SK-MEL-5 (cell line): ENCODE results near the gene SAMD4A. TPM values are rescaled to one million over a fixed set of nuclear protein-coding genes. Genes with fewer than 3 reads are reported as not detected.
"Not testable (repeated sequence)": the region's sequence is repeated elsewhere in the genome, so short reads cannot be mapped to it uniquely, and the experiment has no call there.

Experiments
- DNase-seq: peaks from one replicate; pipeline ENCODE4 v3.0.0-alpha.2; 2016; ENCODE audit warnings: low read depth, low spot score
- in situ Hi-C: cut with HindIII; loops from 2 replicates; pipeline ENCODE4 v1.10.0; 2016; ENCODE audit warnings: low sequenced_read_pairs, high pct_unique_total_duplicates, low pct_unique_long_range_greater_than_20kb
- total RNA-seq: library from RNA; depleted of rRNA; stranded (reverse); fragments of >200 nt; shearing (Covaris generic); gene quantifications from 2 replicates; pipeline ENCODE4 v1.2.3, GENCODE V29; 2014

SAMD4A gene
- total RNA-seq, 1 experiment from 2014 or later = 16.2 TPM

DNA sequence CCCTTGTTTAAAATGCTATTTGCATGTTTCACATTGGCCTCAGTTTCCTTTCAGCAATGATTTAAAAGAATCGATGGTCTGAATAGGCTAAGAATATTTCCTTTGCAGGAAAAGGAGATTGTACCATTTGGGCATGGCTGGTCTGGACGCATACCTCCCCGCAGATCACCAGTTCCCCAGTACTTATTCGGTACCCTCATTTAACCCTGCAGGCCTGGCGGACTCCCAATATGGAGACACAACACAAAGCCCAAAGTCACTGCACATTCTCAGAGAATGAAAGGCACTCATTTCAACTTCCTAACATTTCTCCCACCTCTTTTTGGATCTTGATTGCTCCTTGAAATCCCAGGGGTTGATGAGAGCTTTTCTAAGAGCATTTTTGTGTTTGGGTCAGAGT, 182.8 kb downstream of the SAMD4A start:
- DNase-seq = no peak
- in situ Hi-C loops = no loop called here

DNA sequence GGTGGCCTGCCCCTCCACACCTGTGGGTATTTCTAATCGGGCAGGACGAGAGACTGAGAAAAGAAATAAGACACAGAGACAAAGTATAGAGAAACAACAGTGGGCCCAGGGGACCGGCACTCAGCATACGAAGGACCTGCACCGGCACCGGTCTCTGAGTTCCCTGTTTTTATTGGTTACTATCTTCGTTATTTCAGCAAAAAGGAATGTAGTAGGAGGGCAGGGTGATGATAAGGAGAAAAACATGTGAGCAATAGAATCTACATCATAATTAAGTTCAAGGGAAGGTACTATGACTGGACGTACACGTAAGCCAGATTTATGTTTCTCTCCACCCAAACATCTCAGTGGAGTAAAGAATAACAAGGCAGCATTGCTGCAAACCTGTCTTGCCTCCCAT, 185.7 kb downstream of the SAMD4A start:
- DNase-seq, in situ Hi-C loops: not testable (repeated sequence)

DNA sequence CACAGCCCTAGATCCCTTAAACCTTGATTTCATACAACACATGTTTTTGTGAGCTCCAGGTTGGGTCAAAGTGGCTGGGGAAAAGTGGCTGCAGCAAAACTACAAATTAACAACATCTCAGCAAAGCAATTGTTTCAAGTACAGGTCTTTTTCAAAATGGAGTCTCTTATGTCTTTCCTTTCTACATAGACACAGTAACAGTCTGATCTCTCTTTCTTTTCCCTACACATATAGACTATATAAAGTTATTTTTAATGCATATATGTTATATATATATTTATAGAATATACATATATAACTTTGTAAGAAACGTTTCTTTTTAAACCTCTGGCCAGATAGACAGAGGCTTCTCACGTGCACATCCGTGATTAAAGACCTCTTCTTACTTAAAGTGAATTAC, 186.5 kb downstream of the SAMD4A start:
- DNase-seq, in situ Hi-C loops: not testable (repeated sequence)

DNA sequence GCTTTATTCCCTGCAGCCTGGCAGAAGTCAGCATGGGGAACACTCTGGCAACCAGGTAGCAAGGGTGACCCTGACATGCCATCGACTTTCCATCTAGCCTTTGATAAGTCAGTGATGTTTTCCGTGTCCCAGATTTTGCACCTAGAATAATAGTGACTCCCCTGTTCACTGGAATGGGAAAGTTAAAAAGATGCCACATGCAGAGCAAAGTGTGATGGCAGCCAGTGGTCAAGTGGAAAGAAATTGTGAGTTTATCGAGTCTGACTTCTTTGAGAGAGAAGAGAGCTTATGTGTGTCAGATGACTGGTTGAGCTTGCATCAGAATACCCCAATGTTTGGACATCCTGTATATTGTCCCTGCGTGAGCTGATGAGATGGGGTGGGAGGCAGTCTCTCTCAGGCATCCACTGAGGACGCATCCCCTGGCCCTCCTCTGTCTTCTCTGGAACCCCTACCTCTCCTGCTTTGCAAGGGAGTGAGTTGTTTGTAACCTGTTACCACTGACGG, 187.2 kb downstream of the SAMD4A start:
- no peak for DNase-seq
- in situ Hi-C loops = no loop called here

DNA sequence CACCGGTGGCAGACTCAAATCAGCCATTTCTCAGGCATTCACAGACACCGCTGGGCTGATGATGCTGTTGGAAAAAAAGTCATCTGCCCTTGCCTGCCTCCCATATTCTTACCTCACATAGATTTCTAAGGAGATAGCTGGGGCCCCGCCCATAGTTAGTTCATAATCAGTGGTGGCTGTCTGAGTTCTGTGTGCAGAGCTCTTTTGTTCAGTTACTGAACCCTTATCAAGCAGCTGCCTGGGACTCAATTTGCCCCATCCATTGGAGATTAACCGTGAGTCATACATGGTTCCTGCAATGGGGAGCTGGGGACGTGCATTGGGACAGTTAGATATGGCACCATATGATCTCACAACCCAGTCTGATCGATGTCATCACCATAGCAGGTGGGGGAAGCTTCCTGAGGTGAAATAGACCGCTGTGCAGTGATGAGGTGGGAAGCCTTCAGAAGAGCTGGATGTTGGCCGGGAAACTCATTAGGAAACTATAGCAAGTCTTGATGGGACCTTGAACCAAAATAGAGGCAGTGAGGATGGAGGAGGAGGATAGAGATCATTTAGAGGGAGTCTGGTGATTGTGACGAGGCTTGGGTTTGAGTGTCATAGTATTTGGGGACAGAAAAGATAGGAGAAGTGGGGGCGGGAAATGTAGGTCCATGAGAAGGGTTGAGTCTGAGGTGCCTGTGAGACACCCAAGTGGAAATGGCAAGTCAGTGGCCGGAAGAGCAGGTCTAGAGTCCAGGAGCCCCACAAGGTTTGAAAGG, 187.9 kb downstream of the SAMD4A start:
- in situ Hi-C loops = no loop called here
- DNase-seq = no peak

DNA sequence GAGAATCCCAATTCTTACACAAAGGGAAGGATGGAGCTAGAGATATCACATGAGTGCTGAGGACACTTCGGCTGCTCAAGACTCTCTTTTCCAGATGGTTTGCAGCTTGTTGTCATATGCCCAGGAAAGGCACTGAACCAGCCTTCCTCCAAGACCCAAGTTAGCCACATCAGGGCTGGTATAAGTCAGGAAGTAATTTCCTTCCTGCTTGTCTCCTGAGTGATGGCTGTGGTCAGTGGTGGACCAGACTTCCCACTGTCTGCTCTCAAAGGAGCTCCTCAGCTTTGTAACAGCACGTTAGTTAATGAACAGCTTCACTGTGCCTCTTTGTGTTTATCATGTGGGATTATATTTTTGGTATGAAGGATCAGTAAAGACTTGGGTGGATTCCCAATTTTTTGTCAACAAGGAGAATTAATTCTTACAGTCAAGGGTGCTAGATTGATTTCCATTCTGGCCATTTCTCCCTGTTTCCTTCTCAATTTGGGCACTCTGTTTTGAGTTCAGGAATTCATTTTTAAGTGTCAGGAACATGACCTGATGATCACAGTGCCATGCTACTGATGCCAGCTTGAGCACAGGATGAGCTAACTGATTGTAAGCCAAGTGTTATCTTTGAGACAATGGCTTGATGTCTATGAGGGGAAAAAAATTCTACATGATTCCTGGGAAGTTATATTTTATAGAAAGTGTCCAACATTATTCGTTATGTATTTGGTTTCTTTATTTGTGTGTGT, 189.9 kb downstream of the SAMD4A start:
- peak; percentile 61 for DNase-seq
- in situ Hi-C loops = no loop called here

DNA sequence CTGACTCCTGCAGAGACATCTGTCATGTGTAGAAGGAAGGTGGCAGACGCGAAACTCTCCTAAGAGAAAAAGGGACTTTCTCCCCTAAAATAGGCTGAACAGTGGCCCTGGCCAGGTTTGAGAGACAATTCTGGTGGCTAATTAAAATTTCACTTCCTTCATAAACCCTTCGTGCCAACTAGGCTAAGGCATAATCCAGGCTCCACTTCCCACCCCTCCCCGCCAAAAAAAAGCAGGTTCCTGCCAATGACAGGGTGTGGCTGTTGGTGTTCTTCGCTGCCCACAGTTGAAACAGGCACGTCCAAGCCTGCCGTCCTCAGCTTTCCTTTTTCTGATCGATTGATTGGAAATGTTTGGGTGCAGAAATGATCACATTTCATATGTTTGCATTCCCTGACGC, 191.1 kb downstream of the SAMD4A start:
- in situ Hi-C loops = no loop called here
- DNase-seq = no peak

DNA sequence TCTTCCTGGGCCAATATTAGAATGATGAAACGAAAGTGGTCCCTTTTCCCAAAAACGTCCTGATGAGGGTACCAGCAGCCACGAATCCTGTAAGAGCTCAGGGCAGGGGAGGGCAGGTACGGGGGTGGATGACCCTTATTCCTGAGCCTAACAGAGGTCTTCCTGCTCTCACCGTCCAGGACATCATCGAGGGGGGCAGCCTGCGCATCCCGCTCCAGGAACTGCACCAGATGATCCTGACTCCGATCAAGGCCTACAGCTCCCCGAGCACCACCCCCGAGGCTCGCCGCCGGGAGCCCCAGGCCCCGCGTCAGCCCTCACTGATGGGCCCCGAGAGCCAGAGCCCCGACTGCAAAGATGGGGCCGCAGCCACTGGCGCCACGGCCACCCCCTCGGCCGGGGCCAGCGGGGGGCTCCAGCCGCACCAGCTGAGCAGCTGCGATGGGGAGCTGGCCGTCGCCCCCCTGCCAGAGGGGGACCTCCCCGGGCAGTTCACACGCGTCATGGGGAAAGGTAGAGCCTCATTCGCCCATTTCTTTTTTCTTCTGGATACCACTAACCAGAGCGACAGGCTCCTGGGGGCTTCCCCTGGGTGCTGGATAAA, 193.2 kb downstream of the SAMD4A start:
- in situ Hi-C loops = no loop called here
- DNase-seq = no peak

DNA sequence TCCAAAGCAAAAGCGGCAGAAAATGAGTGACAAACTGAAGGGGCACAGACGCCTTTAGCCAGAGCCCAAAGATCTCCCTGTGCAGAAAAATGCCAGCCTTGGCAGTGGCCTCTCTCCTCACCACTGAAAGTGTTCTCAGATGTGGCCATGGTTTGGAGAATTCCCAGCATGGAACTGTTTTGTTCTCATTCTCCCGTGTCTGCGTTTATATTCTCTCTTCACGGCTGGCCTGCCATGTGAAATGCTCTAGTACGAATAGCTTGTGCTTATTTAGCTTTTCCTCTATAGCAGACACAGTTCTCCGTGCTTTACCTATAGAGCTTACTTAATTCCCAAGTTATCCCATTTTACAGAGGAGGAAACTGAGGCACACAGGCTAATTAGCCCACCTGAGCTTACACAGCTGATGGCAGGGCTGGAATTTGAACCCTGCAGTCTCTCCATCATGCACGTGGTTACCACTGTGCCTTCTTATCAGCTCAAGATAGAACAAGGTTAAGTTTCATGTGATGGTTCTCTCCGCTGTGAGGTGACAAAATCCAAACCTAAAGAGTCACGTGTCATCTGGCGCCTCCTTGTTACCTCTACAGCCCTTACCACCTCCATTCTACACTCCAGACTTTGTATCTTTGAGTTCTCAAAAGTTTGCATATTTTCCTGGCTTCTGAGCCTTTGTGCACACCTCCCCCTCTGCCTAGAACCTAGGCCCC, 194.1 kb downstream of the SAMD4A start:
- no peak for DNase-seq
- in situ Hi-C loops = no loop called here

DNA sequence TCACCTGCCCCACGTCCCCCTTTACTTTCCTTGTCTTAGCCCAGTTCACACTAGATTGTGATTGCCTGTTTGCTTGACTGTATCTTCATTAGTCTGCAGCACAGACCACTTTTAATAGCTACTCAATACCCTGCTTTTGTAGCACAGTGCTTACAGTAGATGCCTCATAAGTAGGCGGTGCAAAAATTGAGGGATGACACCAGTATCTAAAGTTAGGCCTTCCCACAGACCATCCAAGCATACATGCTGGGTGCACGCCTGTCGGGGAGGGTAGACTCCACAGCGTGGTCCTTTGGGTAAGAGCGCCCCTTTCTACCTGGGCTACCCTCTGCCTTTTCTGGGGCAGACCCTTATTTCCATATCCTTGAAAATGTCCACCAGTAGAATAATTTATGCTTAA, 194.9 kb downstream of the SAMD4A start:
- in situ Hi-C loops = no loop called here

DNA sequence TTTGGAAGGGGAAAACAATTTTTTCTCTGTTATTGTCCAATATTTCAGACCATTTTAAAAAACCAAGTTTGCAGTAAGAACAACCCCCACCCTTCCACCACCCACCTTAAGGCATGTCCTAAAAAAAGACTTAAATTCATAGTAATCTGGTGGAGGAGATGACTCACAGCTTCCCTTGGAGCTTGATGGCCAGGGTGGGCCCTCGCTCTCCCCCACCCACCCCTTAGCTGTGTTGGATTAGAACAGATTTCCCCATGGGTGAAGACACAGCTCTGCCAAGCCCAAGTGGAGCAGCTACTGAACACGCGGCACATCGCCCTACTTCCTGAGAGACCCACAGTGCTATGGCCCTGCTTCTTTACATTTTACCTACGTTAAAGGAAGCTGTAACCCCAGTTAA, 195.4 kb downstream of the SAMD4A start:
- DNase-seq = no peak
- in situ Hi-C loops = no loop called here

More for the DNA sequence above, 194.9 kb downstream of the SAMD4A start:
- no peak for DNase-seq

DNA sequence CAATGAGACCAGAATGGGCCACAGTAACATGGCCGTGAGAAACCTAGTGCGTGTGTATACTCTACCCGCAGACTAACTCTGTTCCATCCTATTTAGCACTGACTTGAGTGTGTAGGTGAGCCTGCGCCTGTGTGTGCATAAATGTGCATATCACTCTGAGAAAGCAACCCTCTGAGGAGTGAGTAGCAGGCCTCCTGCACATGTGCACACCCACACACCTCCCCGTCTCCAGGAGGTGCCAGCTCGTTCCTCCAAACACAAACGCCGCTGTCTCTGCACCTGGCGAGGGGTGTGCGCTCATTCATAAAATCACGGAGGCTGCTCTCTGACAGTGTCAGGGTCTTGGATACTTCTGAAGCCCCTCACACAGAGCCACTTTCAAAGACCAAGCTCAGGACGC, 196.8 kb downstream of the SAMD4A start:
- DNase-seq = no peak
- in situ Hi-C loops = no loop called here

DNA sequence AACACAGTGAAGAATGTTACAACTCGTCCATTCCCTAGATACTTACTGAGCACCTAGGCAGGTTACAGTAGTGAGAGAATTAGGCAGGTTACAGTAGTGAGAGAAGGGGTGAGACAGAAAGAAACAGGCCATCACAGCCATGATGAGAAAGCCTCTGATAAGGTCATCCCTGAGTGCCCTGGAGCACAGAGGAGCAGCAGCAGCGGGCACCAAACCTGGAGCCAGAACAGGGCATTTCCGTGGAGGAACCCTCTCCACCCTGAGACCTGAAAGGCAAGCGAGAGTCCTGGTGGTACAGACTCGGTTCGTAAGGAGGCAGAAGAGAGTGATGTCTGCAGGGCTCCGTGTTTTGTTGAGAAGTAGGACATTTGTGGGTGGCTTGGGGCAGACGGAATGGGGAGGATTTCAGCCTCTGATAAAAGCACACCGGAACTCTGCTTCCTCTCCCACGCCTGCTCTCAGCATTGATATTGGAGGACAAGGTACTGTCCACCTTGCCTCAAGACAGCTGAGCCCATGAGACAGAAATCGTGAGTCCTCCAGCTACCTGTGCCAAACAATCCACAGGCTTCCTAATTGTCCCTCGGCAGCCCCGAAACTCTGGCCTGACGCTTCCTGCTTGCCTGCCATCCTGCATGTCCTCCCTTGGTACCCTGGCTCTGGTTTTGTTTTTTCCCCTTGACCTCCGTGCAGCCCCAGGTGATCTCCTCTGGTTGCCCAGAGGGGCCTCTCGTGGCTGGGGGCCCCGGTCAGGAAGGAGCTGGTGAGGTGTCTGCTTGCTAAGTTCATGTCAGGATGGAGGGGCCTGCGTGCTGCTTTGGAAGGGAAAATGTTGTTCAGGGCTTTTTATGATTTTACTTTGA, 199.6 kb downstream of the SAMD4A start:
- in situ Hi-C loops = no loop called here
- DNase-seq = no peak

DNA sequence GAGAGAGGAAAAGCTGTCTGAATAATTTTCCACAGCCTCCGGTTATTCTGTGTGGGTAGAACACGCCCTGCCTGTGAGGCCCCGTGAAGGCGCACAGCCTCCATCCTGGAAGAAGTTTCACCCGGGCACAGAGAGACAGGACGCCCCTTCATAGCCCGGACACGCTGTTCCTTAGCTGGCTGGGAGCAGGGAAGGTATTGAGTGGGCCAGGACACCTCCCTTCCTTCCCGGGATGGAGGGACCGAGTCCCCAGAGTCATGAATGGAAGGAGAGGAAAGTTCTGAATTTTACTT, 200.2 kb downstream of the SAMD4A start:
- in situ Hi-C loops = no loop called here
- no peak for DNase-seq

DNA sequence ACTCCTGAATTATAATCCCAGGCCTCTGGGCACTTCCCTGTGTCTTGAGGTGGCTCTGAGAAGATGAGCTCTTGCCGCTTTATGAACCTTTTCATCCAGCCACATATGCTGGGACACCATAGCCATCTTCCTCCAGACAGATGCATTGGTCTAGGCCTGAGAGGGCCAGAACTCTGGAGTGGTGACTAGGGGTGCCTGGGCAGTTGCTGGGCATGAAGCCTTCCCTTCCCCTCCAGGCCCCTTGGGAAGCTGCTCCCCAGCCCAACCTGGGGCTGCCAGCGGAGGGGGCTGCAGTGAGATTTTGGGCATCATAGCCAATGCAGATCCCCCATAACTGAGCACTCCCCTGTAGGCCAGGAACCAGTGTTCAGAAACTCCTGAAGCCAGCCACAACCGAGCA, 200.5 kb downstream of the SAMD4A start:
- DNase-seq = no peak
- in situ Hi-C loops = no loop called here

DNA sequence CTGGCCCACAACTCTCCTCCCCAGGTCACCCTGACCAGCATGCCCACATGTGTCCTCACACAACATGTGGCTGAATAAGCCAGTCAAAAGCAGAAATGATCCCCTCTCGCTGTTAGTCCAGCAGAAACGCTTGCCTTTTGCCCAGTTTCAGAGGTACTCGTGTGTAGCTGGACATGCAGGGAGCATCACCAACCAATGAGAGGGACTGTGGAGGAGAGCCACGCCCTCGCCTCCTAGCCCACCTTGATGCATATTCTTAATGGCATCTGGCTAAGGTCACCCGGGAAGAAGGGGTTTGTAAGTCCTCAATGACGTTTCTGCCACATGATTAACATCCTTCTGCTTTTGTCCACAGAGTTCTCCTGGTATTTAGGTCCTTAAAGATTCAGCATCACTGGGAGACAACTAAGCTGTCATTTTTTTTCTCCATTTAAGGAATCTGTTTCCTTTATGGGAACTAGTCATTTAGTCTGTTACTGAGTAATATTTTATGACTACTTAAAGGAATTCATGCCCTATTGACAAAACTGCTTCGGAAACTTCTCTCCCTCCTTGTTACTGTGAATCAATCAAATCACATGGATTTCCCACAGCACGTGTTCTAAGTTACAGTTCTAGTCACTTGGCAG, 201.7 kb downstream of the SAMD4A start:
- no peak for DNase-seq
- in situ Hi-C loops = no loop called here
